Small intestine (tissue), 7 donors: ENCODE data around the gene CACNB4. TPM values are rescaled to one million over a fixed set of nuclear protein-coding genes. Genes with fewer than 3 reads are reported as not detected.

Source experiments
- DNase-seq, 2 donors: peaks; one replicate each; pipeline versions ENCODE4 v3.0.0 to v3.0.0-alpha.2; 2013
- FAIRE-seq: peaks from 2 replicates; lab custom pipeline; 2012; peaks lifted over from hg19 to GRCh38; lab: Jason Lieb, UNC
- H3K27ac ChIP-seq, 3 donors: one replicate each; pipeline ENCODE4 v1.5.1; 2013; ENCODE audit warnings: low read length in 2 of 3, mild to moderate bottlenecking in 2 of 3, control low read depth in 1 of 3, inconsistent platforms in 1 of 3, low read depth in 1 of 3, moderate library complexity in 1 of 3
- H3K27me3 ChIP-seq, 3 donors: one replicate each; pipeline ENCODE4 v1.6.1; 2013; ENCODE audit warnings: low read length in 3 of 3, inconsistent platforms in 1 of 3; ENCODE audit not compliant: control insufficient read depth in 3 of 3, insufficient read depth in 3 of 3
- H3K36me3 ChIP-seq, 3 donors: one replicate each; pipeline ENCODE4 v1.6.1; 2013; ENCODE audit warnings: low read length in 3 of 3, inconsistent platforms in 1 of 3, low read depth in 1 of 3, mild to moderate bottlenecking in 1 of 3, moderate library complexity in 1 of 3; ENCODE audit not compliant: control insufficient read depth in 3 of 3, insufficient read depth in 2 of 3
- H3K4me1 ChIP-seq, 3 donors: one replicate each; pipeline ENCODE4 v1.6.1; 2013; ENCODE audit warnings: low read length in 2 of 3, inconsistent platforms in 1 of 3, low read depth in 1 of 3, mild to moderate bottlenecking in 1 of 3, moderate library complexity in 1 of 3; ENCODE audit not compliant: control insufficient read depth in 3 of 3, insufficient read depth in 2 of 3
- H3K4me3 ChIP-seq, 3 donors: one replicate each; pipeline ENCODE4 v1.5.1; 2013; ENCODE audit warnings: low read length in 3 of 3, control low read depth in 1 of 3, inconsistent platforms in 1 of 3, low read depth in 1 of 3, mild to moderate bottlenecking in 1 of 3, moderate library complexity in 1 of 3
- H3K9me3 ChIP-seq, 2 donors: one replicate each; pipeline ENCODE4 v1.6.1; 2013; ENCODE audit warnings: low read depth in 1 of 2, low read length in 1 of 2; ENCODE audit not compliant: control insufficient read depth in 2 of 2, insufficient read depth in 1 of 2
- WGBS, 3 donors: extraction: QIAGEN DNeasy Blood & Tissue Kit; methylation state at CpG; one replicate each; pipeline ENCODE4 v1.1.7; 2013; 5-methylcytosine and 5-hydroxymethylcytosine counted together
- polyA plus RNA-seq, 4 donors: library from polyadenylated mRNA; stranded (reverse) in 3 of 4; unstranded in 1 of 4; fragments of 200-250 nt in 3 of 4; fragments of 120-200 nt in 1 of 4; gene quantifications; one replicate each; pipeline versions ENCODE4 v1.2.1 to v1.2.3, GENCODE V29; 2013
- donor health status: healthy with polysubstance abuse.
- donor health status: control.
- donor health status: control.
- donor health status: Bipolar disorder and iron deficiency.
- donor health status: healthy.

CACNB4 gene
- polyA plus RNA-seq, 4 donors: 0.27 to 1.3 (median 0.27) TPM; not detected in 1

DNA sequence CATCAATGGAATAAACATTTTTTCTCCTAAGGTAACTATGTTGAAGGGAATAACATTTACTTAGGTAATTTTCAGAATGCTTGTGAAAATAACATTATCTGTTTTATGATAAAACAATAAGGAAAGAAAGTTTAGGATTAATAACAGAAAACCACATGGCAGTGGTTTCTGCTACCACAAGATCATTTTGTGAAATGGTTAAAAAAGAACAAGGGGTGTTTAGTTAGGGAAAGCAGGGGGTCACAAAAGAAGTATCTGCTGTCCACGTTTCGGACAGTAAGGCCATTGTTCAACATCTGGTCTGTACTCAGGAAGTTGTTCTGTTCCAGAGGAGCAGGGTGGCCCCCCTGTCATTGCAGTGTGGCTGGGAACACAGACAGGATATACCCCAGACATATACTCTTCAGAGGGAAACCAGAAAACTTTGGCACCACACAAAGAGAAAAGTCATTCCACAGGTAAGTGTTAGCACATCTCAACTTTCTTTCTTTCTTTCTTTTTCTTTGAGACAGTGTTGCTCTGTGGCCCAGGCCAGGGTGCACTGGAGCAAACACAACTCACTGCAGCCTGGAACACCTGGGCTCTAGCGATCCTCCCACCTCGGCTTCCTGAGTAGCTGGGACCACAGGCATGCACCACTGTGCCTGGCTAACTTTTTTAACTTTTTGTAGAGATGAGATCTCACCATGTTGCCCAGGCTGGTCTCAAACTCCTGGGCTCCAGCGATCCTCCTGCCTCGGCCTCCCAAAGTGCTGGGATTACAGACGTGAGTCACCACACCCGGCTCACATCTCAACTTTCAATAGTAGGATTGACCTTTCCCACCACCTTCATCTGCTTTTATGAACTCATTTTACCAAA is 255.8 kb downstream of the CACNB4 start:
- H3K27me3 ChIP-seq: no peaks in the 10 kb centered on the region
- DNase-seq (no peak), FAIRE-seq (no peak)
- no peaks in the 10 kb centered on the region for H3K9me3 ChIP-seq
- H3K4me1 ChIP-seq: peaks cover 0 to 4% (median 0%) of the 10 kb centered on the region in 3 donors
- 73 to 81% (median 76%) methylated on average over 8 of the region's 8 CpGs for WGBS, 3 donors
- H3K27ac ChIP-seq: no peak overlapping the region
- H3K4me3 ChIP-seq: no peak overlapping the region
- no peaks in the 10 kb centered on the region for H3K36me3 ChIP-seq

DNA sequence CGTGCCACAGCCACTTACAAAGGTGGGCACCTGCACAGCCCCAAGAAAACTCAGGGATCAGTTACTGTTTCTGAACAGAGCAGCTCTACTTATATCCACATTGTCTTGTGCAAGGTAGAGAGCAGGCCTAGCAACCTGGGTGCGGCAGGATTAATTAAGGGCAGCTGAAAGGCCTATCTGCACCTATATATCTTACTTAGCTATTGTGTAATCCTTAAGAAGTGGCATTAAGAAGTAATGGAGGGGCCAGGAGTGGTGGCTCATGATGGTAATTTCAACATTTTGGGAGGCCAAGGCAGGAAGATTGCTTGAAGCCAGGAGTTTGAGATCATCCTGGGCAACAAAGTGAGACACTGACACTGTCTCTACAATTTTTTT is 257.8 kb downstream of the CACNB4 start:
- FAIRE-seq (no peak), DNase-seq (peak in 1 of 2 donors; percentile 9)
- H3K4me3 ChIP-seq: no peak overlapping the region
- no peaks in the 10 kb centered on the region for H3K9me3 ChIP-seq
- peaks cover 0 to 4% (median 0%) of the 10 kb centered on the region in 3 donors for H3K4me1 ChIP-seq
- H3K27me3 ChIP-seq: no peaks in the 10 kb centered on the region
- WGBS, 3 donors: 83 to 93% (median 88%) methylated on average over 2 of the region's 2 CpGs
- H3K27ac ChIP-seq: peak overlapping the region in 1 of 3 donors; percentile 59
- no peaks in the 10 kb centered on the region for H3K36me3 ChIP-seq

DNA sequence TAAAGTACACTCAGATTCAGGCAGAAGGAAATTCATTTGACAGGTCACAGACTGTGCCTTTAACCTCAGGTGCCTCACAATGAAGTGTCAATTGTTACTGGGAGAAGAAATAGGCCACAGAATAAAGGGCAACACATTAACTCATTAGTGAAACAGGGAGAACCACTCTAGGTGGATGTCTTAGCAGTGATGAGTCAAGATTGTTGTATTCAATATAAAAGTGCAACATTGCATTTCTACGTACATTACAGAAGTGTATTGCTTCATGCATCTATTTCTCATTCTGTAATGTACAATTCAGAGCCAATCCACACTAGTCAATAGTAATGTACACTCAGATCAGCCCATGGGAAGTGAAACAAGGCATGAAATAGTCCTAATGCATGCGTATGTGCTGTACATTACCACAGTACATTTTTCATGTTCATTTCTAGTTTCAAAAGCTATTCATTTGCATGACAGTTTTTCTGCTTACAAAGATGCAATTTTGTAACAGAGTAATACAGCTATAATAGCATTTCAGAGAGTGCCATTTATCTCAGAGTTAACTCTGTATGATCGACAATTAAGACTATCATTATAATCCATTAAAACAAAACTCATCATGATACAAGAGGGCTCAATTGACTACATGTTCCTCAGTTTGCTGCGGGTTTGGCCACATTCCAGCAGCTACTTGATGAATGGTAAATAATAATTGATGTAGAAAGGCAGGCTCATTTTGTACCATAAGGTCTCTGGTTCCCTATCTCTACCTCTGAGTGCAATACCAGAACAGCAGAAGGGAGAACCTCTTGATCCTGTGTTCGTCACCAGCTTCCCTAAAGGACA is 258.4 kb downstream of the CACNB4 start:
- H3K27ac ChIP-seq: peak overlapping the region in 1 of 3 donors; percentile 59
- WGBS, 3 donors: 76 to 85% (median 81%) methylated on average over 5 of the region's 5 CpGs
- no peak overlapping the region for H3K4me3 ChIP-seq
- no peak for DNase-seq
- H3K9me3 ChIP-seq: no peaks in the 10 kb centered on the region
- no peak for FAIRE-seq
- peaks cover 0 to 4% (median 0%) of the 10 kb centered on the region in 3 donors for H3K4me1 ChIP-seq
- no peaks in the 10 kb centered on the region for H3K36me3 ChIP-seq
- H3K27me3 ChIP-seq: no peaks in the 10 kb centered on the region

DNA sequence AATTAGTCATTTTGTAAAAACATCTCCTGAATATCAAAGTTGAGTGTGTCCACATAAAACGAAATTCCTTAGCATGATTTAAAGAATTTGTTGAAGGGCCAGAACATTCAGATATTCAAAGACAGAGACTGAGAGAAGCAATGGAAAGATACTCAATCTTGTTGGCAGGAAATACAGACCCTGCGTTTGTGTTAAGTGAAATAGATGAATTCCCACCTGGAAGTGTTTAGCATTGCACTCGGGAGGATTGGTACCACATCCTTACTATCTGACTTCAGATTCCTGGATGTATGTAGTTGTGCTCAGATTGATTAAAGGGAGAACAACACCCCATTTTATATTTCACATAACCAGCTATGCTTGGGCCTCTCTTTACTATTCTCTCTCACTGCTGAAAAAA is 260.9 kb downstream of the CACNB4 start:
- H3K27ac ChIP-seq: no peak overlapping the region
- no peak for FAIRE-seq
- H3K36me3 ChIP-seq: no peaks in the 10 kb centered on the region
- H3K9me3 ChIP-seq: no peaks in the 10 kb centered on the region
- no peak overlapping the region for H3K4me3 ChIP-seq
- no peaks in the 10 kb centered on the region for H3K27me3 ChIP-seq
- 77 to 87% (median 81%) methylated on average over 3 of the region's 3 CpGs for WGBS, 3 donors
- peaks cover 0 to 6% (median 0%) of the 10 kb centered on the region in 3 donors for H3K4me1 ChIP-seq
- DNase-seq: no peak

DNA sequence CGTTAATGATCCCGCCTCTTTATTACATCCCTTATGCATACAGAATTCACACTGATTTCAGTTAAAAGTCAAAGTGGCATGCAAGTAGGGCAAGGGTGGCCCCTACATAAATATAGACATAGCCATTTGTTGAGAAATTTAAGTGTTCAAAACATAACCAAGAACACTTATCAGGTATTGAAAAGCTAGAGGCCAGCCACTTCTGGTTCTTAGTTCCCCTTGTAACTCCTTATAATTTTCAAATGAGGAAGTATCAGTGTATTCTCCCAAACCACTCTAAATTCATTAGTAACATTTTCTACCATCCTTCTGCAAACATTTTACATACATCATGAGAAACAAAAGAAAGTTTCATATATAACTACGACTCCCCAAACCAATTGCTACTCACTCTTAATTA is 264.9 kb downstream of the CACNB4 start:
- Histone ChIP-seq H3K4me3 (no peak overlapping the region), H3K27me3 (no peaks in the 10 kb centered on the region), H3K27ac (no peak overlapping the region), H3K36me3 (no peaks in the 10 kb centered on the region), H3K4me1 (peaks cover 0 to 18% (median 0%) of the 10 kb centered on the region in 3 donors), H3K9me3 (no peaks in the 10 kb centered on the region)
- 85 to 87% (median 86%) methylated on average over 3 of the region's 3 CpGs for WGBS, 3 donors
- DNase-seq (no peak), FAIRE-seq (no peak)

DNA sequence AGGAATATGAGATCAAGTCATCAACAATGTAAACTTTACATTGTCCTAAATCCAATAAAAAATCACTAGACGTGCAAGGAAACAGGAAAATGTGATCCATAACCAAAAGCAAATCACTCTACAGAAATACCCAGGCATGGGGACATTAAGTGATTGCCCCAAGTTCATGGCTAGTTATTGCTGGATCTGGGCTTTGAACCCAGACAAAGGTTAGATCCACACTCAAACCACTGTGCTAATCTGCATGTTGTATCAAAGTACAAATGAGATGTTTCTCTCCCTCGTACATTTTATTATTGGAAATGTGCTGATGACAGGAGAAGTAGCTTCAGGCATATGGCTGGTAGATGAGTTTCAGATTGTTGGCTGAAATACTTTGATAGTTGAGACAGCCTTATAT is 267.9 kb downstream of the CACNB4 start:
- Histone ChIP-seq H3K9me3 (no peaks in the 10 kb centered on the region), H3K4me3 (no peak overlapping the region), H3K36me3 (no peaks in the 10 kb centered on the region), H3K27me3 (no peaks in the 10 kb centered on the region), H3K4me1 (peaks cover 0 to 22% (median 4%) of the 10 kb centered on the region in 3 donors), H3K27ac (peak overlapping the region in 1 of 3 donors; percentile 16)
- DNase-seq (peak; percentile 45 to 88), FAIRE-seq (no peak)
- WGBS, 3 donors: 45 to 78% (median 54%) methylated on average over 2 of the region's 2 CpGs

DNA sequence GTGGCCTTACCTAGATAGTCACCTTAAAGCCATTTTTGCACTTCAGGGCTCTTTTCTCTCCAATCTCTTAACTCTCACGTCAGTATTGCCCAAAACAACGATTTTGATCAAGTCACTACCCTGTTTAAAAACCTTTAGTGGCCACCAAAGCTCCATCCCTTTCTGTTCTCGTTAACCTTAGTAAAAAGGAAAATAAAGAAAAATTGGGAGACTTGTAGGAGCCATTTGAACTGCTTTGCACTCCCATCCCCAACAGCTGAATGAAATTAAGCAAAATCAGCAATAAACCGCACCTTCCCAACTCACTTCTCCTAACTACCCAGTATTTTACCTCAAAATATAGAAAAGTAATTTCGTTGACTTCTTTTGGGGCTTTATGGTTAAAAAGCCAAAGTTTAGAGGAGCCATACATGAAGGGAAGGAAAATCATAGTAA is 269.9 kb downstream of the CACNB4 start:
- DNase-seq (no peak), FAIRE-seq (no peak)
- Histone ChIP-seq H3K27ac (peak overlapping the region; percentile 70 to 84 (median 79)), H3K4me3 (peak overlapping the region in 2 of 3 donors; percentile 44 to 93), H3K36me3 (no peaks in the 10 kb centered on the region), H3K4me1 (peaks cover 0 to 23% (median 4%) of the 10 kb centered on the region in 3 donors), H3K9me3 (no peaks in the 10 kb centered on the region), H3K27me3 (no peaks in the 10 kb centered on the region)
- 73 to 81% (median 81%) methylated on average over 5 of the region's 5 CpGs for WGBS, 3 donors

DNA sequence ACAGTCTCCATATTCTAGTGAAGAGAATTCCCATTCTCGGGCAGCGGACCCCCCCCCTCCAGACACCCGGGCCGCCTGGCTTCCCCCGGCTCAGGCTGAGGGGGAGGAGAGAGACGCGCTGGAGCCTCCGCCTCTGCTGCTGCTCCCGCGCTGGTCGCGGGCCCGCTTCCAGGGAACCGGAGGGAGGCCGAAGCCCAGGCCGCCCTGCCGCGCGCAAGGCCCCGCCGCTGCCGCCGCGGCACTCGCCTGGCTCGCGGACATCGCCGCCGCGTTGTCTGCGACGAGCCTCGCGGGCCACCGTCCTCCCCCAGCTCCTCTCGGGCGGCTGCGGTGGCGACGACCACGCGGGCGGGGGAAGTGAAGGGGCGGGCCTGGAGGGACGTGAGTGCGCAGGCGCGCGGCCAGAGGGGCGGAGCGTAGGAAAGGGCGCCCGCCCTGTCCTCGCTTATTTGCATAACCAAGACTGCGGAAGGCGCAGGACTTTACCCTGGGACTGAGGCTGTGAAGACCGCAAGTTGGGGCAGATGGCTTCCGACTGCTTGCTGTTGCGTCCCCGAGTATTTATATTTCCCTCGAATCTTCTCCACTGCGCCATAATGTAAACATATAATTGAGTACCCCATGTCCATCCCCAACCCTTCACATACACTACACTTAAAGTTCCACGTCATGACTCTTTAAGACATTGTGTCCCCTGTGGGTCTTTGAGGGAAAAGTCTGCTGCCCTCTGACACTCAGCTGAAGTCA is 270.5 kb downstream of the CACNB4 start, which contains the start of gene ARL5A:
TSS of gene ARL5A (minus strand) at position 279 of the 747 bp plus-strand sequence. CDS start at position 34, 245 bp downstream.
- Histone ChIP-seq H3K36me3 (no peaks in the 10 kb centered on the region), H3K4me3 (peak within 1 kb of the TSS; percentile 79 to 93 (median 88)), H3K9me3 (no peaks in the 10 kb centered on the region), H3K27me3 (no peaks in the 10 kb centered on the region), H3K4me1 (peaks cover 0 to 23% (median 4%) of the 10 kb centered on the region in 3 donors), H3K27ac (peak within 1 kb of the TSS; percentile 79 to 84 (median 82))
- DNase-seq (peak; percentile 96 to 99), FAIRE-seq (no peak)
- 0 to 1% (median 0%) methylated on average over 52 to 64 of the region's 64 CpGs for WGBS, 3 donors
